ENCODE data around the gene TBXA2R. TPM values are rescaled to one million over a fixed set of nuclear protein-coding genes. Genes with fewer than 3 reads are reported as not detected.

The TBXA2R gene
- total and polyA plus RNA-seq, 2 experiments from 2014 or later = 0.42 to 0.73 TPM

GRCh38 chr19:3646336-3647092 is 39.8 kb upstream of the TBXA2R start:
- Histone ChIP-seq H3K36me3 (ENCODE audit: insufficient read depth) (no peaks in the 10 kb centered on the region; the same call in 1 of the 2 replicates), H3K4me2 (no peak overlapping the region), H2AFZ (no peak overlapping the region), H3F3A (replicated peaks; ENCODE audit: low read depth) (no peaks in the 10 kb centered on the region), H4K20me1 (replicated peaks; ENCODE audit: insufficient read depth) (no peaks in the 10 kb centered on the region; the same call in 1 of the 2 replicates), H3K79me2 (replicated peaks; ENCODE audit: insufficient read depth) (no peaks in the 10 kb centered on the region), H3K4me3 (no peak overlapping the region), H3K4me1 (ENCODE audit: insufficient read depth) (no peaks in the 10 kb centered on the region), H3K9me2 (ENCODE audit: insufficient read depth) (no peaks in the 10 kb centered on the region), H3K27ac (ENCODE audit: low read depth) (no peak overlapping the region), H3K27me3 (ENCODE audit: insufficient read depth) (no peaks in the 10 kb centered on the region)
- Mint-ChIP-seq H3K27ac (no peak overlapping the region), H3K27me3 (ENCODE audit: insufficient read depth, low read depth, poor library complexity) (peaks cover 3% of the 10 kb centered on the region), H3K9me3 (no peaks in the 10 kb centered on the region), H3K4me1 (no peaks in the 10 kb centered on the region), H3K4me3 (no peak overlapping the region), H3K36me3 (ENCODE audit: low read depth) (peaks cover 5% of the 10 kb centered on the region; the same call in 1 of the 3 replicates)
- ATAC-seq (no peak), DNase-seq (ENCODE audit: low spot score) (no peak)
- no peak for TF ChIP-seq STAT1 (IDR thresholded peaks at IDR 0.05; ENCODE audit: unreplicated experiment)
- no peak for TF ChIP-seq ZNF462 (CRISPR knock-in tag; IDR thresholded peaks at IDR 0.05)
- TF ChIP-seq POLR2AphosphoS5 (IDR thresholded peaks at IDR 0.05; ENCODE audit: low read depth) = no peak
- no peak for TF ChIP-seq CTCF (conservative IDR thresholded peaks at IDR 0.05; ENCODE audit: low read depth in 2 of 2)
- no peak for TF ChIP-seq EZH2 (IDR thresholded peaks at IDR 0.05; ENCODE audit: low read depth, unreplicated experiment)
- TF ChIP-seq NANOG (IDR thresholded peaks at IDR 0.05; ENCODE audit: borderline replicate concordance) = no peak
- TF ChIP-seq JUNB (IDR thresholded peaks at IDR 0.05; ENCODE audit: unreplicated experiment) = no peak
- TF ChIP-seq EZH2phosphoT487 (IDR thresholded peaks at IDR 0.05; ENCODE audit: unreplicated experiment) = no peak
- no peak for TF ChIP-seq ETS1 (IDR thresholded peaks at IDR 0.05)
- no peak for TF ChIP-seq REST (IDR thresholded peaks at IDR 0.05; ENCODE audit: unreplicated experiment)

Measured in GM23338 (cell line).